LHCN-M2 (cell line): Measurements from ENCODE around the gene GAPVD1. TPM values are rescaled to one million over a fixed set of nuclear protein-coding genes. Genes with fewer than 3 reads are reported as not detected.
"Not testable (repeated sequence)": the region's sequence is repeated elsewhere in the genome, so short reads cannot be mapped to it uniquely, and the experiment has no call there.

Source experiments
- DNase-seq: peaks from one replicate; pipeline ENCODE4 v3.0.0-alpha.2; 2012; ENCODE audit warnings: low read depth
- total RNA-seq: library from RNA; depleted of rRNA; stranded (reverse); fragments of >200 nt; gene quantifications from 2 replicates; pipeline ENCODE4 v1.2.3, GENCODE V29; 2014

GAPVD1 gene
- total RNA-seq, 1 experiment from 2014 or later = 29.9 TPM

DNA sequence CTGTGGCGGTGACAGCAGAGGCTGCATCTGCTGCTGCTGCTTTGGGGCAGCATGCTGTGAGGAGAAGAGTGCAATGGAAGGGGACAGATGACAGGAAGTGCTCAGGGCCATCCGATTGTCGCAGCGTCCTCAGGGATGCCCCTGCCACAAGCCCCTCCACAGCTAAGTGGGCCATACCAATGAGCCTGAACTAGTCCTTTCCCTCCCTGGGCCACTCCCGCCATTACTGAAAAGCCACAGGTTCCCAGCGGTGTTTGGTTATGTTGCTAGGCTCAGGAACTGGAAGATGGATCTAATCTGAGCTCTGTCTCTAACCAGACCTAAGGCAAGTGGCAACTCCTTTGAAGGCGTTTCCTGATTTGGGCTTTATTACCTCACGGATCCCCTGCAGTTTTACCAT, 109.2 kb downstream of the GAPVD1 start:
- DNase-seq = no peak

DNA sequence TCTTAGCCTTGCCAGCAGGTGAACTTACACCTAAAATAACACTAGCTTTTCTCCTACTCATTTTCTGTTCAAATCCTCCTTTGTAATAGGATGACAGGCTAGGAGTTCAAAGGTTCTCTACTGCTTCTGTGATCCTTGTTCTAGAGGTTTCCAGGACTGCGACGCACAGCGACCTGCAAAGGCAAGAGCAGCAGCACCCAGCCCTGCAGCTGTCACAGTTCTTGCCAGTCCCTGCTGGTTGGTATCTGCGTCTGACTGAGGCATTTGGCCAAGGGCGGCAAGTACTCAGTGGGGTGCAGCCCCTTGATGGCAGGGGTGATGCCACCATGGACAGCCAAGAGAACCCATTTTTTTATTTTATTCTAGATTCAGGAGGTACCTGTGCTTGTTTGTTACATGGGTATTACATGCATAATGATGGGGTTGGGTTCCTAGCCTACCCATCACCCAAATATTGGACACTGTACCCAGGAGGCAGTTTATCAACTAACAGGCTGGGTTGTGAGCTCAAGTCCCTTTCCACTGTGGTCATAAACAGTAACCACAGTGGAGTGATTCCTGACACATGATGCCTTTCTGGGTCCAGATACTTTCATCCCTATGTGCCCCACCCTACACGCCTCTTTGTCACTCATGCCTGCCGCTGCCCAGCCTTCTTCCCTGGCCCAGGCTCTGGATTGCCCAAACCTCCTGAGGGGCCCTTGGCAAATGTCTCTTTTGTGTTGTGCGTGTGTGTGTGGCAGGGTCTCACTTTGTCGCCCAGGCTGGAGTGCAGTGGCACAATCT, 111.0 kb downstream of the GAPVD1 start:
- DNase-seq = no peak

DNA sequence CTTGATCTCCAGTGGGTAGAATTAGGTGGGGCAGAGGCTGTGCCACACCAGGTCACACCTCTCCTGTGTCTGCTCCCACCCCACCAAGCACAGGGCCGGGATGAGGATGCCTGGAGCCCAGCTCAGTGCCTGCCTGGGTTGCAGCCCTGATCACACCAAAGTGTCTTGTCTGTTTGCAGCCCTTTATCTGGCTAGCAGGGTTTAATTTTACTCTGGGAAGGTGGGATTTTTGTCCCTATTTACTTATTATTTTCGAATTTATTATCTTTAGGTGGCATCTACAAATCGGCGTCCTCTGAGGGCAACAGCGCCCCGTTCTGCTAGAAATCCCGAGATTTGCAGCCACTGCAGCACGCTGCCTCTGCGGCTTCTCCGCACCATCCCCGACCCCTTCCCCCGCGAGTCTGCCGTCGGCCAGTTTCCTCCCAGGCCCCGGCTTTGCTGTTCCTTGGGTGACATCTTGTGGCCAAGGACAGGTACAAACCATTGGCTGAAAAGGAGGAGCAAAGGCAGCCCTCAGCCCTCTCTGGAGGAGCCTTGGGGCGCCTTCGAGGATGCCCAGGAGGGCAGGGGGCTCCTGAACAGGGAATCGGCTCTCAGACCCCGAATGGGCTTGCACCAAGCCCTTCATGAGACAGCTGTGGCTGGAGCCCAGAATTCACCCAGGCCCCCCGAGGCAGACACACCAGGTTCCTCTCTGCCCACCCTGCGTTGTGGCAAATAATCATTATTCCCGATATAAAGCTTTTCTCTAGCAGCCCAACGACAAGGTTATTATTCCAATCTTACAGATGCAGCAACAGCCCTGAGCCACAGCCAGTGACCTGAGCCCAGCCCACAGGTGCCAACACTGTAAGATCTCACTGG, 113.0 kb downstream of the GAPVD1 start:
- peak; percentile 64 for DNase-seq

DNA sequence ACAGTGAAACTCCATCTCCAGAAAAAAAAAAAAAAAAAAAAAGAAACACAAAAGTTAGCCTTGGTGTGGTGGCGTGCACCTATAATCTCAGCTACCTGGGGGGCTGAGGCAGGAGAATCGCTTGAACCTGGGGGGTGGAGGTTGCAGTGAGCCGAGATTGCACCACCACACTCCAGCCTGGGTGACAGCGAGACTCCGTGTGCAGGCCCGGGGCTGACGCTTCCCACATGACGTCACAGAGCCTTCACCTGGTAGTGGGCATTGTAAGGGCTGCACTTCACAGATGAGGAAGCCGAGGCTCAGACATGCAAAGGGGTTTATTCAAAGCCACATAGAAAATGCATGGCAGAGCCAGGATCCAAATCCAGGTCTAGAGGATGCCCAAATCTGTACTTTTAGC, 114.2 kb downstream of the GAPVD1 start:
- no peak for DNase-seq

DNA sequence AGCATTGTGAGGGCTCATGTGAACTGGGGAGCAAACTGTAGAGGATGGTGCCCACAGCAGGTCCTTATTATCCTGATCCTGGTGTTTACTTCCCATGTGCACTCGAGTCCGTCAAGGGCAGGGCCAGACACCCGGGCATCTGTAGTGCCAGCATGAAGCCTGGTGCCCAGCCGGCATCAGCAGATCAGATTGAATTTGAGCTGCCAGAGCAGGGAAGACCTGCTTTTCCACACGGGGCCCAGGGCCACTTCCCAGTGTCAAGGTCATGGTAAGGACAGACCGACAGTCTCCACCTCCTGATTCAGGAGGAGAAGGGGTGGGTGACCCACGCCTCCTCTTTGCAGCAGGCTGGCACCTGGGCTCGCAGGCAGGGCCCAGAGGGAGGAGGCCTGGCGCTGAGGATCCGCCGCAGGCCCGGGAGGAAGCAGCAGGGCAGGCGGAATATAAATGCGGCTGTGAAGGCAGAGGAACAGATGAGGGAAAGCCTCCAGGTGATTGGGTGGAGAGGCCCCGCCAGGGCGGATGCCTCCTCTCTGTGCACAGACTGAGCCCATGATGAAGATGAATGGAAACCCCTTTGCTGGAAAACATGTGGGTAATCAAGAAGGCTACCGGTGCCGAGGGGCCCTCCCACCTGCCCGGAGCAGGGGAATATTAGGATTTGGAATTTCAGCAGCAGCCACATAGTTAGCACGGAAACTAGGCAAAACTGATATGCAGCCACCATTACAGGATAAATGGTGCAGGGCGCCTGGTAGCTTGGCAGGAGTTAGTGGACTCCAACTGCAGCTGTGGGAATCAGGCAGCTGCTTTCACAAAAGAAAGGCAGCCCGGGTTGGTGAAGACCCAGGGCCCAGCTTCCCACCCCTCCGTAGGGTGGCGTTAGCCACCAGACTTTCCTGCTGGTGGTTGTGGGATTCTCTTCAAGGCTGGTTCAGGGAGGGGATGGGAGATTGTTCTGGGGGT, 114.9 kb downstream of the GAPVD1 start:
- DNase-seq = no peak

DNA sequence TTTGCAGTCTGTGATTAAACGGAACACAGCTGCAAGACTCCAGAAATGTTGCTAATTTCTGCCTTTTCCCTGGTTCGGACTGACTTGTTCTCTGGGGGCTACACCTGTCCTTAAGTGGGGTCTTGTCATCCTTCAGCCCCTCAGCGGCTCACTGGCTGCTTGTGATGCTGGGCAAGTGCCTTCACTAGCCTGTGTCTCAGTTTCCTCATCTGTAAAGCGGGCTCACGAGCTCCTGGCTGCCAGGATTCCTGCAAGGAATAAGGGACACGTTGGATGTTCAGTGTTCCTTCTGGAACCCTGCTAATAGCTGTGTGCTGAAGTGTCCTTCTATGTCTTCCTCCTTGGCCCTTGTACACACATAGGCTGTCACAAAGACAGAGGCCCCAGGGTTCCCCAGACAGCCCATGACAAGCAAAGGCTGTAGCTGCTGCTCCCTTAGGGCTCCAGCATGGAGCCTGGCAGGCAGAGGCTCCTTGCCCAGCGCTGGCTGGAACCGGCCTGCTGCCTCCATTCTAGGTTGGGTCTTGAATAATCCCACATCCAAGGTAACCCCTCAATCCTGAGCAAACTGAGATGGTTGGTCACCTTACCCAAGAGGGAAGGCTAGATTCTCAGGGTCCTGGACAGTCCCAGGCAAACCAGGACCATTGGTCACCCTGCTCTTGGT, 116.1 kb downstream of the GAPVD1 start:
- DNase-seq = no peak

DNA sequence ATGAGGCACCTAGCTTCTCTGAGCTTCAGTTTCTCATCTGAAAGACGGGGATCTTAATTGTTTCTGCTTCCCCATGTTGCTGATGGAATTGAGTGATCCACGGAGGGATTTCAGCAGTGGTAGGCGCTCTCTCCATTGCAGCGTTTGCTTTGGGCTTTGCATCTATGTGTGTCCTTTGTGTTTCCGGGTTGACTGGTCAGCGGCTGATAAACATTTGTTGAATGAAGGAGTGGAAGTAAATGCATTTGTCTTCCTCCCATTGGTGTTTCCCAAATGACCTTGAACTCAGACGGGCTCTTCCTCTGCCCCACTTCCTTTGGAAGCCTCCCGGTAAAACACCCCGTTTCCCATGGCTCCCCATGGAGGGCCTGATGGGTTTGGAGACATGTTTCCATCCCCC, 117.2 kb downstream of the GAPVD1 start:
- no peak for DNase-seq

DNA sequence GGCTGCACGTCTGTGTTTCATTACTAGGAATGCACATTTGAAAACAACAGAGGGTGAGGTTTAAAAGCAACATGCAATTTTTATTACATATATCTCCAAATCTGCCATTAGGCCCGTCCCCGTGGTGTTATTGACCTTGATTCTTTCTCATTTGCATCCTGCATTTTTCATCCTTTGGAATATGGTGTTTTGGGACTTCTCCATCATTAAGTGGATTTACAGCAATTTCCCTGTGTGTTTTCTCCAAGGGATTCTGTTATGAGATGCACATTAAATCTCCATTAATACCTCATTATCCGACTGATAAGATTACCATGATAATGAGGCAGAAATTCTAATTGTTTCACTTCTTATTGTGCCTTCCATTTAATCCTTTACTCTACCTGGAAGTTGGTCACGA, 117.6 kb downstream of the GAPVD1 start:
- no peak for DNase-seq

DNA sequence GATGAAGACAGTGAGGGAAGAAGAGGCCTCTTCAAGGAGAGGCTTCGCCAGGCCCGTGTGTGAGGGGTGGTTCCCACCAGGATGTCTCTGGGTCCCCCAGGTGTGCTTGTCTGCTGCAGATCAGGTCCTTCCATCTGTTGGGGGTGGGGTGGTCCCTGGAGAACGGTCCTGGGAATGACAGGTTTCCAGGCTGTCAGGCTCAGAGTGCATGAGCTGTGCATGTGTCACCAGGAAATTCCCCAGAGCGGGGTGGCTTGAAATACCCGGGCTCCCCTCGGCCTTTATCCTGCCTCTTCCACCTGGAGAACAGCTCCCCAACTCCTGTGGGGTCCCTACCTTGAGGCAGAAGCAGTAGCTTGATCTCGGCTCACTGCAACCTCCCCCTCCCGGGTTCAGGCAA, 118.8 kb downstream of the GAPVD1 start:
- no peak for DNase-seq

DNA sequence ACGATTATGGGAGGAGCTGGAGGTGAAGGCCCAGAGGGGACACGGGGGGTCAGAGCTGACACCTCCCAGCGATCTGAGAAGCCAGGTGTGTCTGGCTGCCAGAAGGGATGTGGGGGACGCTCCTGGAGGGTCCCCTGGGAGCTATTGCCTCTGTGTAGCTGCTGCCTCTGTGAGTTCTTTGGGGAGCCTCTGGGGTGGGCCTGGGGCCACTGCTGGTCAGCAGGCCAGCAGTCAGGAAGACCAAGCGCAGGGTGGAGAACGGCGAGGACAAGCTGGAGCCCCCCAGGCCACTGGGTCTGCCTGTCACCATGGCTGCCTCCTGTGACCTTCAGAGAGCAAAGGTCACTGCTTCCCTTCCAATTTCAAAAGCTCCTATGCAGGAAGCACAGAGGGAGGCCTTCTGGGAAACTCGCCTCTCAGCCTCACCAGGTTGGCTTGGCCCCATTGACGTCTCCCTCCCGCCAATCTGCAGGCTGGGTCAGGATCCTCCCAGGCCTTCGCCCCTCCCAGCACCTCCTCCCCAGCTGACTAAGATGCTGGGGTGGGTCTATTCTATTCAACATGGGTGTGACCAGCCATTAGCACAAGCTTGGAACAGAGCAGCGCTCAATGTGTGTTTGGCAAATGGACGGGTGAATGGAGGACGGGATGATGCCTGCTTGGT, 126.4 kb downstream of the GAPVD1 start:
- no peak for DNase-seq

DNA sequence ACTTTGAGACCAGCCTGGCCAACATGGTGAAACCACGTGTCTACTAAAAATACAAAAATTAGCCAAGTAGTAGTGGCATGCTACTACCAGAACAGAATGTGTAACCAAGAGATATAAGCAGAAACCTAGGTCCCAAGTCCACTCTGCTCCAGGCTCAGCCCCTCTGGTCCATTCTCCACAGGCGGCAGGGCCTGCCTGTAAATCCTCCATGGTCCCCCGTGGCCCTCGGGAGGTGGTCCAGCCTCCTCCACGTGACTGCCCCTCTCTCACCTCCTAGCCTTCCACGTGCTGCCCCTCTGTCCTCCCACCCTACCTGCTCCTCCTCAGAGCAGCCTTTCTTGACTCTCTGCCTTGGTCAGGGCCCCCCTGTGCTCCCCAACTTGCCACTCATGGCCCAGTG, 127.4 kb downstream of the GAPVD1 start:
- no peak for DNase-seq

DNA sequence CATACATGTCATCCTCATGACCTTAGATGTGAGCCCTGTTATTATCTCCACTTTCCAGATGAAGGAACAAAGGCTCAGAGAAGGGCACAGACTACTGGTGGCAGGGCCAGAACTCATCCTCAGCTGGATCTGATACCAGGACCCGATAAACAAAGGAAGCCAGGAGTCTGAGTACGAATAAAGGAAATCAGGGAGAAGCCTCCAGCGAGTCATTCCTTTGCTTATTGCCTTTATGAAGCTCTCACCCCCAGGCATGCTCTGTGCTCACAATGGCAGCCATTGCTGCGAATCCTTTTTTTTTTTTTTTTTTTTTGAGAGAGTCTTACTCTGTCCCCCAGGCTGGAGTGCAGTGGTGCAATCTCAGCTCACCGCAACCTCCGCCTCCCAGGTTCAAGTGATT, 130.1 kb downstream of the GAPVD1 start:
- no peak for DNase-seq

DNA sequence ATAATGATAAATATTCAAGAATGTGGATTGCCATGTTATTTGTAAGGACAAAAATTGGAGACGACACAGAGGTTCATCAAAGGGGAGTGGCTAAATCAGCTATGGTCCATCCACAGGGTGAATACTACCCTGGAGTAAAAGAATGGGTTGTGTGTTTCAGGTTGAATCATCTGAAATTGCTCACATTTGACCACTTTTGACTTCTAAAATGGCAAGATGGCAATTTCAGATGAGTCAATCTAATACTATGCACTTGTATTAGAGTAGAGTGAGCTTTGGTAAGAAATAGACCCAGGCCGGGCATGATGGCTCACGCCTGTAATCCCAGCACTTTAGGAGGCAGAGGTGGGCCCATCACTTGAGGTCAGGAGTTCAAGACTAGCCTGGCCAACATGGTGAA, 131.8 kb downstream of the GAPVD1 start:
- peak; percentile 42 for DNase-seq

DNA sequence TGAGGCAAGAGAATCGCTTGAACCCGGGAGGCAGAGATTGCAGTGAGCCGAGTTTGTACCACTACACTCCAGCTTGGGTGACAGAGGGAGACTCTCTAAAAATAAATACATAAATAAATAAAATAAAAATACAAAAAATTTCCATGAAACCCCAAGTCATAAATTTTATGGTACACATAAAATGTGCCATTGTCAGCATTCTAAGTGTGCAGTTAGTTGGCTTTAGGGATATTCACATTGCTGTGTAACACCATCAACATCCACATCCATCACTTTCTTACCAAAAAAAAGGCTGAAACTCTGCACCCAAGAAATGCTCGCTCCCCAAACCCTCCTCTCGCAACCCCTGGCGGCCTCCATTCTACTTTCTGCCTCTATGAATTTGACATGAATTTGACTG, 135.2 kb downstream of the GAPVD1 start:
- DNase-seq = no peak

DNA sequence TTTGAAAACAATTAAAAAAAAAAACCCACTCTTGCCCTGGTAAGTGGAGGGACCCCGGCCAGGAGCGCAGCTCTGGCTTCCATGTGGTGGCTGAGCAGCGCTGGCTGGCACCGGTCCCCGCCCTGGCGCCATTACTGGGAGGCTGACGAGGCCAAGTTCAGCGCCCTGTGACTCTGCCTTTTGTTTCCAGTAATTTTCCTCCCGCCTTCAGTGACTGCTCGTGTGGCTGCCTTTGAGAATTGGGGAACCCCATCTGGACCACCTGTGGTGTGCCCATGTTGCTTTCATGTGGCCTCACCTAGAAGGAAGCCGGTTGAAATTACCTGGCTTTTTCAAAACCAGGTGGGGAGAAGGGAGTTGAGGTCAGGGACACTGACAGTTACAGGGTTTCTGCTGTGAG, 136.1 kb downstream of the GAPVD1 start:
- no peak for DNase-seq

DNA sequence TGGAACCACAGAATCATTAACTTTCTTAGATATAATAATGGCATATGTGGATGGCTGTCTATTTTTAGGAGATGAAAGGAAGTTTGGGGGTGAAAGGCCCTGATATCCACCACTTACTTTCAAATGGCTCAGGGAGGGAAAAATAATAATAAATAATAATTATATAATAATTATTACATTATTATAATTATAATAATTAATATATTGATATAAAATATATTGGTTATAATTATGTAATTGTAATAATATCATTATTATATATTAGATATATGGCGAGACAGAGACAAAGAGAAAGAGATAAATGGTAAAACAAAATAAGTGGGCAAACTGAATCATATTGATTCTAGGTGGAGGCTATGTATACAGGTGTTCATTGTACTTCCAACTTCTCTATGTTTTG, 136.6 kb downstream of the GAPVD1 start:
- no peak for DNase-seq

DNA sequence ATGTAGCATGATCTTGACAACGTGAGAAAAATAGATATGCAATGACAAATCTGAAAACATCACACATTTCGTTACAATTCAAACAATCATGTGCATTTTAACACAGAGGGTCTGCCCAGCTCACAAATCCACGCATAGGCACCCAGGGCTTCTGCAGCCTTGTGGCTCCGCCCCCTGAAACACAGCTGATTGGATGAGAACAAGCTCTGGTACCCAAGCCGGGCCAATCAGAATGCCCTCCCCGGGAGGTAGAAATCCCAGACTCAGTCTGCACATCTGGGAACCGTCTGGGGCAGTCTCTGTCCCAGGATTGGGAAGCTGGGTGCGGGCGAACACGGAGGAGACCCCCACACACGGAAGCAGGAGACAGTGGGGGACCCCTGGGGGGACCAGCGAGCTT, 137.5 kb downstream of the GAPVD1 start:
- no peak for DNase-seq

DNA sequence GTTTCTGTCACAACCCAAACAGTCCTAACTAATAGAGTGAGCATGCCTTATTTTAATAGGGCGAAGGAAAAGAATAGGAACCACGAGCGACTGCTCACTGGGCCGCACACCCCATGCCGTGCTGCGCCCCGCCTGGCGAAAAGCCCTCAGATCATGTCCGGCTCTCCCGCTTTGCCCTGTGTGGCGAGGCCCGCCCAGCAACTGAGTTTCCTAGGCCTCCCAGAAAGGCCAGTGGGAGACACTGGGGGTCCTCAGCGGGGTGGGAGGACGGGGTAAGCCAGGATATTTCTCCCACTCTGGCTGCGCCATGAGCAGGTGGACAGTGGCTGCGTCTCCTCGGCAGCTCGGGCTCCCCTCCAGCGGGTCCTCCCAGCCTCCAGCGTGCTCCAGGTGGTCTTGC, 138.0 kb downstream of the GAPVD1 start:
- no peak for DNase-seq

DNA sequence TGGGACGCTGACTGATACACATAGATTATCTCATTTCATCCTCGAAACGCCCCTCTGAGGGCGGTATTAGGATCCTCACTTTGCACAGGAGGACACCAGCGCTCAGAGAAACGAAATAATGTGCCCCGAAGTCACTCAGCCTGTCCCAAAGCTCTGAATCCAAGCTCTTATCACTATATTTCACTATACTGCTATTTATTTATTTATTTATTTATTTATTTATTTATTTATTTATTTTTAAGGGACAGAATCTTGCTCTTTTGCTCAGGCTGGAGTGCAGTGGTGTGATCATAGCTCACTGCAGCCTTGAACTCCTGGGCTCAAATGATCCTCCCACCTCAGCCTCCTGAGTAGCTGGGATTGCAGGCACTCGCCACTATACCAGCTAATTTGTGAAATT, 138.6 kb downstream of the GAPVD1 start:
- not testable (repeated sequence) for DNase-seq
